Midbrain (tissue), 1 donor: ENCODE results near the gene NUDT1.

Experiments used
- DNase-seq: peaks from one replicate; lab custom pipeline; 2025; lab: John Stamatoyannopoulos, UW

Gene NUDT1

DNA sequence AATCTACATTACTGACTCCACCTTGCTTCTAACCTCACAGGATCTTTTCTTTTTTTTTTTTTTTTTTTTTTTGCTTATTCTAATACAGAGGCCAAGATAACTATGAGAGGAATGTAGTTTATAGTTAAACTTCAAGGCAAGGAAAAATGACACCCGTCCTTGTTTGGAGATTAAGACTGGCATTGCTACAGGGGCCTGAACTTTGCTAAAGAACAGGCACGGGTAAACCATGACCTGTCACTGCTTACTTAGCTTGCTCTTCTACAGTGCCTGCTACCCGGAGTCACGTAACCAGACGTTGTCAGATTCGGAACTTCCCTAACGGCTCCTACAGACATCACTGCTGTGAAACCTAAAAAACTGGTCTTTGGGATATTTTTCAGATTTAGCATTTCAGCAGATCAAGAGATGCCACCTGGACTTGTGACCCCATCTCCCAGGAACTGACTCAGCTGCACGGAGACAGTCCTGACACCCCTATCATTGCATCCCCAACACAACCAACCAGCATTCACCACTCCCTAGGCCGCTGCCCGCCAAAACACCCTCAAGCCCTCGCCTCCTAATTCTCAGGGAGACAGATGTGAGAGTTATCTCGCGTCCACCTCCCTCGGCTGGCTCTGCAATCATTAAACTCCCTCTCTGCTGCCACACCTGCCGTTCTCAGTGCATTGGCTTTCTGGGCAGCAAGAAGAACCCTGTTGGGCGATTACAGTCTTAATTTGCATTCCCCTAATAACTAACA is 36.8 kb upstream of the NUDT1 start:
- DNase-seq = no peak

DNA sequence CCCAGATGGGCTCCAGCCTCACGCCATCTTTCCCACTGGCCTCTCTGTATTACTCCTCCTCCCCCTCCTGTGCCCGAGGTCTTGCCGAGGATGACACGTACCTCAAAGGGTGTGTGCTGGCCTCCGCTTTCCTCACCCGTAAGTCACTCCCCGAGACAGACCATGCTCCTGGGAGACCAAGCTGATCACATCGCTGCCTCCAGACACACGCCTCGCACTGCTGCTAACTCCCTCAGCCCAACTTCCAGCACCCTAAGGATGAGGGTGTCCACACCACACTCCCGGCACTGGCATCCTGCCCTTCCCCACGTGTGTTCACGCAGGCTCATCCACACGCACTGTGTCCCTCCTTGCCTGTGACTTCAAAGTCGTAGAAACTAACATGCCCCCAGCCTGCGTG is 33.3 kb upstream of the NUDT1 start:
- no peak for DNase-seq

DNA sequence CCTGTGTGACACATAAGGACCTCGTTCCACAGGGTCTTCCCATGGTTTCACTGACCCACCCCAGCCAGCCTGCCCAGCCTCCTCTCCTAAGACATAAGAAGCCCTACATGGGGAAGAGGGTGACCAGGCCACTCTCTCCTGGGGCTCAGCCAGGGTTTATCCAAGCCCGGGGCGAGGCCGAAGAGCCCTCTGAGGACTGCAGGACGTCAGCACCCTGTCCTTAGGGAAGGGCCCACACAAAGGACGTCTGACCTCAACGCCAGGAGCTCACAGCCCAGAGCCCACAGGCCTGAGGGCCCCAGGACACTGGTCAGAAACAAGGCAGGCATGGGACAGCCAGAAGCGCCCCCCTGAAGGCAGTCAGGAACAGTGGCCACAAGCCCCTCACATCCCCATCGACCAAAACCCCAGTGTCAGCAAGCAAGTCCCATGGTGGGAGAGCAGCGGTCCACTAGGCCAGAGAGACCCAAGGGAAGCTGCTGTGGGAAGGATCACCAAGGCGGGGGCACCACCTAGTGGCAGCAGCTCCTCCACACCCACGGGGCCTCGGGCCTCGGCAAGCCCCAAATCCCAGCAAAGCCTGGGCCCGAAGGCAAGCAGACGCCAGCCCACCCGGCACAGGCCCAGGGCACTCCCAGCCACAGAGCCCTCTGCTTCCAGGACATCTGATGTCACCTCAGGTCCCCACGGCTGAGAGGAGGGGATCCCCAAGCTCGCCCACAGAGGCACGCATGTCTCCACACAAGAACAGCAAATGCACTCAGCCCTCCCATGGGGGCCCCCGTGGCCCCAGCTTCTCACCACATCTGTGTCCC is 32.7 kb upstream of the NUDT1 start:
- DNase-seq = peak; percentile 77

DNA sequence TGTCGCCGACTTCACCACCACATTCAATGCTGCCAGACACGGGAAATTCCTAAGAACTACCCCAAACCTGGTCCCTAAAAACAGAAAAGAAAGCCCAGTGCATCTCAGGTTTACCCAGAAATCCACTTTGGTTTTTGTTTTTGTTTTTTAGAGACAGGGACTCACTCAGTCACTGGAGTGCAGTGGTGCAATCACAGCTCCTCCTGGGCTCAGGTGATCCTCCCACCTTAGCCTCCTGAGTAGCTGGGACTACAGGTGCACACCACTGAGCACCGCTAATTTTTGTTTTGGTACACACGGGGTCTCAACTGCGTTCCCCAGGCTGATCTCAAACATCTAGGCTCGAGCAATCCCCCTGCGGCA is 32.1 kb upstream of the NUDT1 start:
- DNase-seq = no peak

DNA sequence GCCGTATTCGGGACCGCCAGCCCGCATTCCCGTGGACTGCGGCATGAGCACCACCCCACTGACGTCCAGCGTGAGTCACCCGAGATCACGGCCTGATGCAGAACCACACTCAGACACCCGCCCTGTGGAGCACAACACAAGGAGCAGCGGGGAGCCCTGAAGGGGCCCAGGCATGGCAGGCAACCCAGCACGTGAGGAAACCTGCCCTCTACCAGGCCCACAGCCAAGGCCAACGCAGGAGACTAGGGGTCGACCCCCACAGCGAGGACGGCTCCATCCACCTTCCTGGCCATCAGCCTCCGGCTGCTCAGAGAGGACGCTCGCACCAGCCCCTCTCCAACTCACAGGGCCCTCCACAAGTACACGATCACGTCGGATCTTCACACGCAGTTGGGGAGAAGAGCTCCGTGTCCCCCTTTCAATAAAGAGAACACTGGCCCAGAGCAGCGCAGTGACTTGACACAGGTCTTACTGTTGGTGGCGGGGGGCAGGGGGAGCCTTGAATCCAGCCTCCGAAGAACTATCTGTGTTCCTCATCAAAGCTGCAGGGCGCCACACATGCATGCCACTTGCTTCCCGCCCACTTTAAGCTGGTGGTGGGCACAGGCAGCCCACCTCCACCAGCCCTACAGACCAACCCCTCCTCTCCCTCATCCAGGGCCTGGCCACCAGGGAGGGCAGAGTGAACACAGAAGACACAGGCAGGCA is 31.3 kb upstream of the NUDT1 start:
- DNase-seq = no peak

DNA sequence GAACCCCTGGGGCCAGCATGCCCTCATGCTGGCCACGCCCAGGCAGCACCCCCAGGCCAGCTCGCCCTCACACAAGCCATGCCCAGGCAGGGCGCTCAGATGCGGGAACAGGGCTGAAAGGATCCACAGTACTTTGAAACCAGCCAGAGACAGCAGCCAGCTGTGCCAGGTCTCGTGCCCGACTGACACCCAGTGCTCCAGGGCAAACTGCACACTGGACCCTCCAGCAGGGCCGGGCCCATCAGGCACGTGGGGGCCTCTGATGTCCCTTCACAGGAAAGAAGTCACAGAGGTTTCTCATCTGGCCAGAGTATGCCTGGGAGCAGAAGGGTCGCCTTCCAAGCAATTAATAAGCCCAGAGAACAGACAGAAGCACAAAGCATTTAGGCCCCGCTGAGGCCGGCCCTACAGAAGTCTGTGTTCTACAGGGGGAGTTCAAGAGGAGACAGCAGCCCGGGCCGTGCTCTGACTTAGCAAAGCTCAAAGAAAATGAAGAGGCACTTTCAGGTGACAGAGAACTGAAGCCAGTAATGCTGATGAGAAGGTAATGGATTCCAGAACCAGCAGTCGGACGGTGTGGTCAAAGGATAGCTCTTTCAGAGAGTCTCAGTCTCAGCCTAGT is 30.7 kb upstream of the NUDT1 start:
- no peak for DNase-seq

DNA sequence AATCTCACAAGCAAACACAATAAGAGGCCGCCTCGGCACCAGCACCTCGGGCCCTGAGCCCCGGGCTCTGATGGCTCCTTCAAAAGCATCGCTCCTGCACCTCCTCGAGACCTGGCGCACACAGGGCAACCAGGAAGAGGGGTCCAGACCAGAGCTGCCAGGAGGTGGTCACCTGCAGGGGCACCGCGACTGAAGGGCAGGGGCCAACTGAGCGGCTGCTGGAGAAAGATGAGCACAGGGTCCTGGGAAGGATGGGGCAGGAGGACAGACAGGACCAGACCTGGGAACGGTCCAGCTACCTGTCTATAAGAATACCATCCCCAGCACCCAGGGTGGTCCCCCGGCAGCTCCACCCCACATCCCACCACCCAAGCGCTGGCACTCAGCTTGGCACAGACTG is 30.1 kb upstream of the NUDT1 start:
- DNase-seq = no peak

DNA sequence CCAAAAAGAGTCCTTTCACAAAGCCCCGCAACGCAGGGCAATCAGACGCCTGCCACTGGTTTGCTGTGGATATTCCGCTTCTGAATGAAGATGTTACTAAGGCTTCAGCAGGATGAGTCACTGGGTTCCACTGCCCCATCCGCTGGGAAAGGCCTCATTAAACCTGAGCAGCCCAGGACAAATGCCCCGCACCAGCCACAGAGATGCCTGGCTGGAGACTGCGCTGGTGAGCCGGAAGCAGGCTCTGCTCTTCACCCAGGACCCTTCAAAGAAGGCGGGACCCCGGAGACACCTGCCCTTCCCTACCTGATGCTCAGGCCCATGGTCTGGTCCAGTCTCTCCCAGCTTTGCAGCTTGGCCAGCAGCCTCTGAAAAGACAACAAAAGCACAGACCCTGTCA is 29.1 kb upstream of the NUDT1 start:
- DNase-seq = no peak

DNA sequence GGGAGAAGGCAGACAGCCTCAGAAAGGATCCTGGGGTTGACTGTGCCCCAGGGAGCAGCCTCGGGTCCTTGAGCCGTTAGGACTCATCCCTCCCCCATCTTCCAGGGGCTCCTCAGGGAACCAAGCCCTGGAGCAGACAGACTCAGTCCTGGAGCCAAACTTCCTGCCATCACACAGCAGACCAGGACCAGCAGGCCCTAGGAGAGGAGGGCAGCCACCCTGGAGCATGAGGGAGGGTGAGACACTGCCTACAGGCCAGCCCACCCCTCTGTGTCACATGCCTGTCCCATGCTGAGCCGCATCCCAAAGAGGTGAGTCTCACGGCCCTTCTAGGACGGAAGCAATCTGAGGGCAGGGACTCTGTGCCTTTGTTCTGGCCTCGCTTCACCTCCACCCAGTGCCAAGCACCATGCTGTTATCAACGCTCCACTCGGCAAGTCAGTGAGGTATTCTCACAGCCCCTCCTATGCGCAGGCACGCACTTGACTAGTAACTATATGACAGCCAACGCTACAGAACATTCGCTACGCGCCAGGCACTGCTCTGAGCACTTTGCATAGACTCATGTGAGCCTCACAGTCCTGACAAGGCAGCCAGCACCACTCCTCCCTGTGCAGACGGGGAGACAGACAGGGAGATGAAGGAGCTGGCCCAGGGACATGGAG is 28.3 kb upstream of the NUDT1 start:
- DNase-seq = no peak

DNA sequence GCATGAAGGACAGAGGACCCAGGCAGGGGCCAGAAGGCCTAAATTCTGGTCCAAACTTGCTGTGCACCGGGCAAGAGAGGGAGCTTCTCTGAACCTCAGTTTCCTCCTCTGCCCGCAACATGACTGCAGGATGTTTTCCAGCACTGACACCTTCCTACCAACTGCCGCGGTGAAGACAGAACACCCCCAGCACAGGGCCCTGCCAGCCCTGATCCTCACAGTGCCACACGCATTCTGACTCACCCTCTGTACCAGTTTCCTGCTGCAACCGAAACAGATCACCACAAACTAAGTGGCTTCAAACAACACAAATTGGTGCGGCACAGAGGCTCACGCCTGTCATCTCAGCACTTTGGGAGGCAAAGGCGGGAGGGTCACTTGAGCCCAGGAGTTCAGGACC is 27.4 kb upstream of the NUDT1 start:
- DNase-seq = no peak

DNA sequence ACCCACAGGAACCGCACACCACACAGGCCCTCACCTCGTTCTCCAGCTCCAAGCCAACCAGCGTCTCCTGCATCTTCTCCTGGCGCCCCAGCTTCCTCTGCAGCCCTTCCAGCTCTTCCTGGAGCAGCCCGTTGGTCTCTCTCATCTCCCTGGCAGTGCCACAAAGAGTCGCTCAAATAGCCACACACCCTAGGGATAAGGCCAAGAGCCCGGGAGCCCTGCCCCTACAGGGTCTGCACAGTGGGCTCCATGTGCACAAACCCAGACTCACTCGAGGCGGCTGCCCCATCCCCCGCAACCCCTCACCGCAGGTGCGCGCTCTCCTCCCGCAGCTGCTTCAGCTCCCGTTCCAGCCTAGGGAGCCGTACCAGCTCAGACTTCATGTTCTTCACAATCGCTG is 26.2 kb upstream of the NUDT1 start:
- DNase-seq = no peak

DNA sequence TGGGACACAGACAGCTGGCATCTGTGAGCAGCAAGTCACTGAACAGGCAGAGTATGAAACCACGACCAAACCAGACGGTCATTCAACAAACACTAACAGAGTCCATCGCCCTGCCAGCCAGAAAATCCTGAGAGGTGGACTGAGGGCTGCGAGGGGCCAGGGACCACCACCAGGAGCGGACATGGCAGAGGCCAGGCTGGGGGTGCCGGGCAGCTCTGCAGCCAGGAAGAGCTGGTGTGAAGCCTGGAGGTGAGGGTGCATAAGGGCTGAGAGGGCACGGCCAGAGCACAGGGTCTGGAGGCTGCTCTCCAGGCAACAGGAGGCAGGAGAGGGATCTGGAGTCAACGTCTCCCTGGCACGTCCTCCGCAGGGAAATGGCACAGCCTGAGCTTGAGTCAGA is 24.8 kb upstream of the NUDT1 start:
- no peak for DNase-seq

DNA sequence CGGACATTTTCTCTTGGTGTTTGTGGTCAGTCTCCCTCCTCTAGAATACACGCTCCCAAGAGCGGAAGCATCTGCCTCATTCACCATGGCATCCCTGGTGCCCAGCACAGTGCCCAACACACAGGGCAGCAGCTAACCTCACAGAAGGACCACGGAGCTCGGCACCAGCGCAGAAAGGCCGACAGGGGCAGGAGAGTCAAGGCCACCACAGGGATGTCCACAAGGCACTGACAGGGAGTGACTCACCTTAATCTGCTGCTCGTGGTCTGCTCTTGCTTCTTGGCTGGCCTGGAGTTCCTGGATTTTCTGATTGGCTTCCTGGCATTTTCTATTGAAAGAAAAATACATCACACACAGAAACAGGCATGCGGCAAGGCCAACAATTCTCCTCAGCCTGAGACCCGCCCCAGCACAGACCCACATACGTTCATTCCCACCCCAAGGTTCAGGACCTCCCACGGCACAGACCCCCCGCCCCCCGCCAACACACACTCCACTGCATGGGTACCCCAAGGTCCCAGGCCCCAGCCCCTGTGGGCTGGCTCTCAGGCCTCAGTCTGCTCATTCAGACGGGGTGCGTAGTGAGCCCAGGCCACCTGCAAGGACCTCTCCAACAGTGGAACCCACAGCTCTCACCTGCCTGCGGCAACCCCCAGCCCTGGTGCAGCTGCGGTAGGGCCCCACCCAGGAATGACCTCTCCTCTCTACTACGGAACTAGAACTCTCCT is 24.1 kb upstream of the NUDT1 start:
- no peak for DNase-seq

DNA sequence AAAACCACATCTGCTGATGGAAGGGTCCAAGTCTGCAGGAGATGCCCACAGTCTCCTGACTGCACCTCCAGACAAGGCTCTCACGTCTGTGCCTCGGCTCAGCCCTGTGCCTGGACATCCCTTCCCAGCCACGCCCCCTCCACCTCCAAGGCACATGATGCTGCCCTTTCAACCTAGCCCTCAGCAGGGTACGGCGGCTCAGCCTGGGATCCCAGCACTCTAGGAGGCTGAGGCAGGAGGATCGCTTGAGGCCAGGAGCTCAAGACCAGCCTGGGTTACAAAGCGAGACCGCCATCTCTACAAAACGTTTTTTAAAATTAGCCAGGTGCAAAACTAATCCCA is 23.6 kb upstream of the NUDT1 start:
- no peak for DNase-seq

DNA sequence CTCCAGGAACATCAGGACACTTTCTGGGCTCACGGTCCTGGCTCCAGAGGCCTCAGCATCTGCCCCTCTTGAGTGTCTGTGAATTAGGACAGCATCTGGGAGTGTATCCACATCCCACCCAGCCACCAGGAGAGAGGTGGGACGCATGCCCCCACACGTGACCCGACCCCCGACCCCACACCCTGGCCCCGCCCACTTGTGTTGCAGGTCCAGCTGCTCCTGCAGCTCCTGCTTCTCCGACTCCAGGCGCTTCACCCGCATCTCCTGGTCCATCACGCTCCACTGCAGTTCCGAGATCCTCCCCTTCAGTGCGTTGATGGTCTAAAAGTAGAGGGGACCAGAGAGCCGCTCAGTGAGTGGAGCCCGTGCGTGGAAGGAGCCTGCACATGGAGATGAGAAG is 22.9 kb upstream of the NUDT1 start:
- DNase-seq = no peak

DNA sequence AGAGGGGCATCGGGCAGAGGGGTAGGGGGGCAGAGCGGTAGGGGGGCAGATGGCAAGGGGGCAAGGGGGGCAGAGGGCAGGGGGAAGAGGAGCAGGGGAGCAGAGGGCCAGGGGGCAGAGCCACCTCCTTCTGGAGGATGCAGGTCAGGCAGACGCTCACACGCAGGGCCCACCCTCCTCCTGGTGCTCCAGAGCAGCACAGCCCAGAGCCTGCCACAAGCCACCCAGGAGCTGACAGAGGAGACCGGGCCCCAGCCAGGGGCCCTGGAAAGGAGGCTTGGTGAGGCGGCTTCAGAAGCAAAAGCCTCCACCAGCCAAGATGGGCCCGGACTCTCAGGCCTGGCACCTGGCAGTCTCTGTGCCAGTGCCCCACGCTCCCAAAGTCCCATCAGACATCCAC is 22.4 kb upstream of the NUDT1 start:
- DNase-seq = no peak

DNA sequence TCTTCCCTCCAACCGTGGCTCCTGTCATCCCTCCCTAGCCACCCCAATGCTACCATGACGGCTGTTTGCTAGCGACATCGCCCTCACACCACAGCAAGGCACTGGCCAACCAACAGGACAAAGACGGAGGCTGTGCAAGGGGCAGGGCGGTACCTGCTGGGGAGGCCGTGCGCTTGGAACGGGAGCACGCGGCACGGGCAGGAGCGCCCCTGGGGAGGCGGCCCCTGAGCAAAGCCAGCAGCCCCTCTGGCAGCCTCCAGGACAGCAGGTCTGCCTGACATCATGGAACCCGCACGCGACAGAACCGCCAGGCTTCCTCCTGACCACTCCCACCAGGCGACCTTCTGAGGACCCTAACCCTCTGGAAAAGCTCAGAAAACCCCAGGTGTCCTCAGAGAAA is 22.0 kb upstream of the NUDT1 start:
- DNase-seq = no peak

DNA sequence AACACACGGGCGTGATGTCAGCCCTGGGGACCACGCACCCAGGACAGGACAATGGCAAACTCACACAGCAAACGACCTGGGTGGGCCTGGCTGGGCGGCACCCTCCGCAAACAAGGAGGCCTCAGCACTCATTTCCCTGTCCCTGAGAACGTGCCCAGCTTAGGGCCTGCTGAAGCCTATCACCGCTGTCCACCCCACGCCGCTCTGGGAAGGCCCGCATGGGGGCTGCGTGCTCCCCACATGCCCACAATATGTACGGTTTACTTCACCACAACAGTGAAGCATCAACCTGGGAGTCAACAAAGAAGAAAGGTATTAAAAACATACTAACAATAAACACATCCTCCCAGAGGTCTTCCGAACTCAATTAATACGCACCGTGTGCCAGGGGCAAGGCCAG is 21.5 kb upstream of the NUDT1 start:
- DNase-seq = no peak

DNA sequence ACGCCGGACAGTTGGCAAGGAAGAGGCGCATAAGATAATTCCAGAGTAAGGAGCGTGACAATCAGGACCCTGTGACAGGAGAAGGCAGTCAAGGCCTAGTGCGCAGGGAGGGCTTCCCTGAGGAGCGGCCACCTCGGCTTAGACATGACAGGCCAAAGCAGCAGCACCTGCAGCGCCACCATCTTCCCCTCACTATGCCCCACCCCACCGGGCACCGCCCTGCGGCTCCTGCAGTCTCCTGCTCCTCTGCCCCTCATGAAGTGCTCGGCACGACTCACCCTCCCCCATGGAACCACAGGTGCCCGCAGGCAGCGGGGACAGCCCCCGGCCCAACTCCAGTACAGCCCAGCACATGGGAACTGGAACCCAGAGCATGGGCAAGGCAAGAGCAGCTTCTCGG is 21.1 kb upstream of the NUDT1 start:
- no peak for DNase-seq

DNA sequence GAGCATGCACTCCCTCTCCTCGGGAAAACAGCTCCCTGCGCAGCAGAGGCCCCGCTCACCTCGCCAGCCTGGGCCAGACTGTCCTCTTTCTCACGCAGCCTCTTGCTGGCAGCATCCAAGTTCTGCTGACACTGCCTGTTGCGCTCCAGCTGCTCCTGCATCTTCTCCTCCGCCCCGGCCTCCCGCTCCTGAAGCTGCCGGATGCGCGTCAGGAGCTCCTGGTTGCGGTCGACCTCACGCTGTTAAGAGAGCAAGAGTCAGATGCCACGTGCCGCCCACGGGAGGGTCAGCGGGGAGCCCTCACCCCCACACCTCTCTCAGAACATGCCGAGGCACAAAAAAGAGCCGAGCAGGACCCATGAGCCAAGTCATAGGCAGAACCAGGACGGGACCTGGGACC is 19.5 kb upstream of the NUDT1 start:
- DNase-seq = no peak

DNA sequence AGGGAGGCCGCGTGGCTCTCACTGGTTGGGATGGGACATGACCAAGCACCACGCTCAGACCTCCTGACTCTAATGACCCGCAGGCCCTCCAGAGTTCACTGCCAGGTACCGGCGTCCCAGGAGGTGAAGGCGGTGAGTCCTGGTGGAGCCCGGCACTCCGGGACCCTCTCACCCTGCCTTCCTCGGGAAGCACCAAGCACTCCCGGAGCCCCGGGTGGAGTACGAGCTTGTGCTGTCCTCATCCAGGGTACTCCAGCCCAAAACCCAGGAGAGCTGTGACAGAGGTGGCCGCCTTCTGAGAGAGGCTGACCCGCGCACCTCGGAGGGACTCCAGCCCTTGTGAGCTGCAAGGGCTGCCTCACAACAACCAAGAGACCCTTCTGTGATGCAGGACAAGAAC is 18.7 kb upstream of the NUDT1 start:
- DNase-seq = no peak

DNA sequence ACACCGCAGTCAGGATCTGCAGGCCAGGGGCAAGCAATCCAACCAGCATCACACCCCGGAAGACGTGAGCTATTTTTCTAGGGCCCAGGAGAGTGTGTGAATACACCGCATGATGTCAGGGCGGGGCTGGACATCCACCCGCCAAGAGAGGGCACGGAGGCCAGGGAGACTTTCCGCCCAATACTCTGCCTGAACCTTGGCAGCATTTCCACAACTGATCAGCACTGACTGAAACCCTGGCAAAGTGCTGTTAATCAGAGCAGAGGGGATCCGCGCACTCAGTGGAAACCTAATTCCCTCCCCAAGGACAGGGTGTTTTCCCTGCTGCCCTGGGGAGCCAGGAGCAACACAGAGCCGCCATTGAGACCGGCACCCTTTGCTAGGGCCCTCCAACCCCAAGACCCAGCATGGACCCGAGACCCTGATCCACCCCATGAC is 17.5 kb upstream of the NUDT1 start:
- no peak for DNase-seq
